K562 (cell line): Measurements from ENCODE around the gene CDCP1. TPM values are rescaled to one million over a fixed set of nuclear protein-coding genes. Genes with fewer than 3 reads are reported as not detected.

ENCODE experiments used
- ATF2 ChIP-seq: sonication (generic); formaldehyde crosslinking; IDR thresholded peaks from 2 replicates; pipeline ENCODE4 v1.8.1; 2022; ENCODE audit warnings: missing genetic modification reagents
- BRD4 ChIP-seq: fragments of 200-600 bp; sonication (generic); IDR thresholded peaks from 2 replicates; pipeline ENCODE4 v1.6.1; 2017; ENCODE audit warnings: inconsistent platforms
- GATAD2A ChIP-seq: fragments of 450-650 bp; IDR thresholded peaks from 2 replicates; pipeline ENCODE4 v1.6.1; 2017
- HEY1 ChIP-seq: fragments of 250-450 bp; sonication (Bioruptor Pico); IDR thresholded peaks from 2 replicates; pipeline ENCODE4 v1.5.0; 2020; ENCODE audit warnings: mild to moderate bottlenecking, moderate library complexity, borderline replicate concordance
- KDM4B ChIP-seq, 2 experiments: fragments of 450-650 bp in 1 of 2; sonication (generic) in 1 of 2; IDR thresholded peaks; 2 replicates each; pipeline ENCODE4 v1.6.1; 2016 to 2017; ENCODE audit warnings: borderline replicate concordance in 2 of 2, antibody characterized with exemption in 1 of 2, low read depth in 1 of 2, mild to moderate bottlenecking in 1 of 2
- LARP7 ChIP-seq: fragments of 450-650 bp; IDR thresholded peaks from 2 replicates; pipeline ENCODE4 v1.6.1; 2016
- MIER1 ChIP-seq: fragments of 450-650 bp; IDR thresholded peaks from 2 replicates; pipeline ENCODE4 v1.6.1; 2016; ENCODE audit warnings: antibody characterized with exemption, mild to moderate bottlenecking, low read depth
- NFIC ChIP-seq: fragments of 450-650 bp; IDR thresholded peaks from 2 replicates; pipeline ENCODE4 v1.6.1; 2017; ENCODE audit warnings: mild to moderate bottlenecking, inconsistent platforms
- NKRF ChIP-seq: fragments of 450-650 bp; IDR thresholded peaks from 2 replicates; pipeline ENCODE4 v1.6.1; 2016; ENCODE audit warnings: borderline replicate concordance
- PHB2 ChIP-seq: fragments of 450-650 bp; IDR thresholded peaks from 2 replicates; pipeline ENCODE4 v1.6.1; 2017; ENCODE audit warnings: low read depth
- PYGO2 ChIP-seq: fragments of 450-650 bp; IDR thresholded peaks from 2 replicates; pipeline ENCODE4 v1.6.1; 2016; ENCODE audit warnings: mild to moderate bottlenecking, missing genetic modification characterization, moderate library complexity, missing compliant biosample characterization
- RHOXF2B ChIP-seq: fragments of 250-450 bp; sonication (Bioruptor Pico); conservative IDR thresholded peaks from 2 replicates; pipeline ENCODE4 v1.5.1; 2021
- SIN3A ChIP-seq, 2 experiments: fragments of 150-350 bp in 1 of 2; IDR thresholded peaks; 2 replicates each; pipeline ENCODE4 v1.6.1; 2011 to 2016; ENCODE audit warnings: borderline replicate concordance in 2 of 2, low read depth in 2 of 2, low read length in 2 of 2, mild to moderate bottlenecking in 2 of 2, moderate library complexity in 2 of 2; ENCODE audit not compliant: control insufficient read depth in 1 of 2
- SMAD3 ChIP-seq: fragments of 450-650 bp; formaldehyde crosslinking; conservative IDR thresholded peaks from 2 replicates; pipeline ENCODE4 v1.4.0; 2020; ENCODE audit warnings: mild to moderate bottlenecking
- SMC3 ChIP-seq: conservative IDR thresholded peaks from 2 replicates; pipeline ENCODE4 v1.6.1; 2011; ENCODE audit warnings: low read depth, low read length, improper control_type of control experiment; ENCODE audit not compliant: insufficient read depth
- SNAPC5 ChIP-seq: fragments of 250-450 bp; sonication (Bioruptor Pico); IDR thresholded peaks from 2 replicates; pipeline ENCODE4 v1.8.0; 2021; ENCODE audit warnings: moderate library complexity, mild to moderate bottlenecking, inconsistent platforms
- TRIM24 ChIP-seq, 2 experiments: fragments of 450-650 bp; IDR thresholded peaks; 2 replicates each; pipeline ENCODE4 v1.6.1; 2016
- TSC22D4 ChIP-seq: fragments of 450-650 bp; IDR thresholded peaks from 2 replicates; pipeline ENCODE4 v1.6.1; 2016; ENCODE audit warnings: missing genetic modification characterization, missing biosample characterization, control low read depth
- ZMIZ1 ChIP-seq, 2 experiments: fragments of 150-350 bp in 1 of 2; IDR thresholded peaks; 2 replicates each; pipeline ENCODE4 v1.6.1; 2012 to 2016; ENCODE audit warnings: low read depth in 2 of 2, low read length in 2 of 2, mild to moderate bottlenecking in 1 of 2, moderate library complexity in 1 of 2
- ZNF174 ChIP-seq: fragments of 250-450 bp; sonication (Bioruptor Pico); IDR thresholded peaks from 2 replicates; pipeline ENCODE4 v1.4.0; 2020; ENCODE audit warnings: mild to moderate bottlenecking
- ZNF561 ChIP-seq: fragments of 450-650 bp; formaldehyde crosslinking; conservative IDR thresholded peaks from 2 replicates; pipeline ENCODE4 v1.4.0; 2020; ENCODE audit warnings: mild to moderate bottlenecking, moderate library complexity
- polyA plus RNA-seq, 8 experiments: library from polyadenylated mRNA; depleted of rRNA in 4 of 8; stranded (reverse) in 5 of 8; unstranded in 3 of 8; fragments of >200 nt; fragmentation: Nextera tagmentation in 2 of 8; fragmentation: Illumina TruSeq in 1 of 8; extraction: Ambion mirVana in 2 of 8; extraction: Trizol in 1 of 8; gene quantifications; 2 replicates each; pipeline versions ENCODE4 v1.2.1 to v1.2.3, GENCODE V29; 2011 to 2014; ENCODE audit warnings: inconsistent platforms in 1 of 8, missing spikeins in 1 of 8
- total RNA-seq, 7 experiments: library from RNA; depleted of rRNA in 6 of 7; stranded (reverse); fragments of >200 nt in 6 of 7; fragmentation: Illumina TruSeq in 2 of 7; extraction: Trizol in 2 of 7; gene quantifications; 2 replicates each; pipeline versions ENCODE4 v1.2.1 to v1.2.3, GENCODE V29; 2011 to 2021; ENCODE audit warnings: low replicate concordance in 1 of 7

CDCP1 gene
- total and polyA plus RNA-seq, 9 of the 15 experiments (the other 6 are each of a cell fraction or from before 2014, with no cell fraction given), result 3.9 to 16.4 (median 5.2) TPM

GRCh38 chr3:45054196-45054857 lies 91.9 kb downstream of the CDCP1 start (continued):
- TF ChIP-seq BRD4 (no peak), MIER1 (no peak), GATAD2A (peak; percentile 55; the same call in 1 of the 2 replicates), SMAD3 (CRISPR knock-in tag) (peak; percentile 97), TSC22D4 (no peak), LARP7 (no peak), ZNF174 (peak; percentile 87), SNAPC5 (0 out of 2 replicates have a peak, but pooled peaks have one; percentile 13), ZMIZ1 (IDR thresholded peaks at IDR 0.05; ENCODE audit: low read depth in 2 of 2, low read length in 2 of 2) (no peak), PHB2 (no peak), RHOXF2B (peak; percentile 94), ZNF561 (CRISPR knock-in tag) (peak; percentile 88), PYGO2 (peak; percentile 98), KDM4B (IDR thresholded peaks at IDR 0.05; ENCODE audit: borderline replicate concordance in 2 of 2, low read depth in 1 of 2) (no peak), NKRF (no peak), SMC3 (no peak), TRIM24 (IDR thresholded peaks at IDR 0.05) (no peak), ATF2 (CRISPR knock-in tag) (no peak), HEY1 (peak; percentile 35; the same call in 1 of the 2 replicates), NFIC (peak; percentile 71), SIN3A (IDR thresholded peaks at IDR 0.05; ENCODE audit: borderline replicate concordance in 2 of 2, control insufficient read depth in 1 of 2, low read depth in 2 of 2, low read length in 2 of 2) (no peak)
